ENCODE measurements around the gene ABLIM1.

- TF ChIP-seq CTCF (IDR thresholded peaks at IDR 0.05; ENCODE audit: low read depth, low read length) (no peak), EZH2phosphoT487 (IDR thresholded peaks at IDR 0.05; ENCODE audit: low read depth) (no peak)
Measured at GRCh38 chr10:114605155-114605797, 52.8 kb downstream of the ABLIM1 start.
